Myocyte (in vitro differentiated cells): ENCODE measurements around the gene PTPRF. TPM values are rescaled to one million over a fixed set of nuclear protein-coding genes. Genes with fewer than 3 reads are reported as not detected.

Experiments used
- DNase-seq: peaks from one replicate; pipeline ENCODE4 v3.0.0-alpha.2; 2012; ENCODE audit warnings: low read depth
- total RNA-seq: library from RNA; depleted of rRNA; stranded (reverse); fragments of >200 nt; gene quantifications from 2 replicates; pipeline ENCODE4 v1.2.3, GENCODE V29; 2014

The PTPRF gene
- total RNA-seq, 1 donor from 2014 or later = 7.8 TPM

- DNase-seq = peak; percentile 62
These were observed 122.7 kb downstream of the PTPRF start for GRCh38 chr1:43653339-43653738.

GRCh38 chr1:43653893-43654292, 123.2 kb downstream of the PTPRF start:
- DNase-seq = no peak

- DNase-seq = no peak
These were observed 125.3 kb downstream of the PTPRF start for GRCh38 chr1:43655953-43656352.

DNA sequence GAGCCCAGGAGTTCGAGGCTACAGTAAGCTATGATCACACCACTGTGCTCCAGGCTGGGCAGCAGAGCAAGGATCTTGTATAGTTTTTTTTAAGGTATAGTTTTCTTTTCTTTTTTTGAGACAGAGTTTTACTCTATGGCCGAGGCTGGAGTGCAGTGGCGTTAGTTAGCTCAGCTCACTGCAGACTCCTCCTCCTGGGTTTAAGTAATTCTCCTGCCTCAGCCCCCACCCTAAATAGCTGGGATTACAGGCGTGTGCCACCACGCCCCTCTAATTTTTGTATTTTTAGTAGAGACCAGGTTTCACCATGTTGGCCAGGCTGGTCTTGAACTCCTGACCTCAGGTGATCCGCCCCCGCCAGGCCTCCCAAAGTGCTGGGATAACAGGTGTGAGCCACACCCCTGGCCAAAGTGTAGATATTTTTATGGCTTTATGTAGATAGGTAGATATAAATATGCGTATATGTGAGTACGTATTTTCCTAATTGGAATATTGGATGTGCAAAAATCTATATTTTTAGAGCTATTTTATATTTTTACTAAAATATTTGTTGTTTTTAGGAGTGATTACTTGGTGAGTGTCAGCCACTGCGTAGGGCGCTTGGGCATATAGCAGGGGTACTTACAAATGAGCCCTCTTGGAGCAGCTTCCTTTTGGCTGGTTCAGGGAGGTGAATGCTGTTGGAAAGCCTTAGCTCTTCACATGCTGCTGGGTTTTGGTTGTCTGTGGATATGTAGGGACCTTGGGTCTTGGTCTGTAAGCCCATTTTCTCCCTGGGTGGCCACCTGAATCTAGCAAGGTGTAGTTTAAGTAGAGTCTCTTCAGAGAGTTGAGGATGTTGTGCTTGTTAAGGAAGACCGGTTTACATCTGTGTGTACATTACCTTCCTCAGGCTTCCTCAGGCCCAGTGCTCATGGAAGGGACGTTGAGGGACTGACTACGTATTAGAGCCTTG, 128.8 kb downstream of the PTPRF start:
- DNase-seq = no peak

GRCh38 chr1:43660355-43660754, 129.7 kb downstream of the PTPRF start:
- no peak for DNase-seq

DNA sequence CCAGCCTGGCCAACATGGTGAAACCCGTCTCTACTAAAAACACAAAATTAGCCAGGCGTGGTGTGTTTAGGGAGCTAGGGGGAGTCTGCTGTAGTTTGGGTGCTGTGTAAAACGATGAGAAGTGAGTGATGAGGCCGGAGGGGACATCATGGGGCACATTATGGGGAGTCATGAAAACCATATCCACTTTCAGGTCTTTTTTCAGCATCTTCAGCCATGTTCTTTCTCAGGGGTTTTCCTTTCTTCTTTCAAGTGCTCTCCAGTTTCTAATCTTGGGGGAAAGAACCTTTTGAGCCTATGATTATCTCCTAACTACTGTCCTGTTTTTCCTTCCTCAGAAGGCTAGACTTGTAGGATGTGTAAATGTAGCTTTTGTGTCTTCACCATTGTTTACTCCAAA, 133.7 kb downstream of the PTPRF start:
- no peak for DNase-seq

- peak; percentile 91 for DNase-seq
These were observed 135.9 kb downstream of the PTPRF start for GRCh38 chr1:43666608-43667007.

GRCh38 chr1:43668956-43669355, 138.3 kb downstream of the PTPRF start:
- no peak for DNase-seq

DNA sequence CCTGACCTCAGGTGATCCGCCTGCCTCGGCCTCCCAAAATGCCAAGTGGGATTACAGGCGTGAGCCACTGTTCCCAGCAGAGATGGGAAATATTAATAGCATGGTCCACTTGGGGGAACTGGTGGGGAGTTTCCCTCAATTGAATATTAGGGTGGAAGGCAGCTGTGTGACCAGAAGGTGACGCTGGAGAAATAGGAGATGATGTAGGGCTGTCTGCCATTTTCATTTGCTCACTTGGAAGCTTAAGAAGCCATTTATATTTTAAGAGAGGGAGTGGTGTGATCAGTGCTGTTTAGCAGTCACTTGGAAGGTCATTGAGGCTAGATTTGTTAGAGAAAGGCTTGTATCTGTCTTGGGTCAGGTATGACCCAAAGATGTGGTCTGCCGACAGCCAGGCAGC, 139.2 kb downstream of the PTPRF start:
- DNase-seq = no peak

GRCh38 chr1:43671193-43671592, 140.5 kb downstream of the PTPRF start:
- DNase-seq = no peak

DNA sequence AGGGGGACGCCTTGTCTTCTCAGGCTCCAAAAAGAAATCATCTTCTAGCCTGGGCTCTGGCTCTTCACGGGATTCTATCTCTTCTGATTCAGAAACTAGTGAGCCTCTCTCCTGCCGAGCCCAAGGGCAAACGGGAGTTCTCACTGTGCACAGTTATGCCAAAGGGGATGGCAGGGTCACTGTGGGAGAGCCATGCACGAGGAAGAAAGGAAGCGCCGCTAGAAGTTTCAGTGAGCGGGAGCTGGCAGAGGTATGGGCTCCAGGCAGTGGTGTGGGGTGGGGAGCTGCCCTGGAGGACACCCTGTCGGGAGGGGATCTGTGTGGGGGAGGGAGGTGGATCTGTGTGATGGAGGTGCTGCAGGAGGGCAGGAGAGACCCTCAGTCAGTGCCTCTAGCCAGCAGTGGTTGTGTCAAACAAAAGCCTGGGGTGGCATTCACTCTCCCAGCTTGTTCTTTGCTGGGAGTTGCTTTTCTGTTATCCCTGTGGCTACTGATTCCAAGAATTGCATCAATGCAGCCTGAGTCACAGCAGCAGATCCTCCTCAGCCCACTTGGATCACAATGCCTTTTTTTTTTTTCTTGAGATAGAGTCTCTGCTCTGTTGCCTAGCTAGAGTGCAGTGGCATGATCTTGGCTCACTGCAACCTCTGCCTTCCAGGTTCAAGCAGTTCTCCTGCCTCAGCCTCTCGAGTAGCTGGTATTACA, 141.1 kb downstream of the PTPRF start:
- DNase-seq = peak; percentile 67

GRCh38 chr1:43673261-43673660, 142.6 kb downstream of the PTPRF start:
- DNase-seq = no peak

Other genes with a start within 250 kb of the PTPRF start
- not detected in 2 replicates for gene C1orf210, start 245.3 kb upstream of the PTPRF start, total RNA-seq
- 0.11 TPM in 1 of 2 replicates, not detected in the other for gene TIE1, start 229.9 kb upstream of the PTPRF start, total RNA-seq
- 0.08 TPM in 1 of 2 replicates, not detected in the other for gene MPL, start 193.1 kb upstream of the PTPRF start, total RNA-seq
- 0.68 and 2.0 TPM in 2 replicates for gene CDC20, start 171.9 kb upstream of the PTPRF start, total RNA-seq
- 47.3 and 48.2 TPM in 2 replicates for gene ELOVL1, start 162.9 kb upstream of the PTPRF start, total RNA-seq
- 24.8 and 37.0 TPM in 2 replicates for gene MED8, start 141.1 kb upstream of the PTPRF start, total RNA-seq
- 13.8 and 19.5 TPM in 2 replicates for gene SZT2, start 141.0 kb upstream of the PTPRF start, total RNA-seq
- 8.7 and 12.4 TPM in 2 replicates for gene HYI, start 77.0 kb upstream of the PTPRF start, total RNA-seq
- 27.7 and 31.2 TPM in 2 replicates for gene KDM4A, start 119.3 kb downstream of the PTPRF start, total RNA-seq
- gene ST3GAL3, start 176.7 kb downstream of the PTPRF start, total RNA-seq = 29.2 and 33.7 TPM in 2 replicates